ENCODE data around the gene C22orf15. TPM values are rescaled to one million over a fixed set of nuclear protein-coding genes. Genes with fewer than 3 reads are reported as not detected.

Gene C22orf15
- total RNA-seq, 3 donors from 2014 or later = 0.11 to 0.30 TPM; not detected in 1

GRCh38 chr22:23783265-23784150, 20.7 kb downstream of the C22orf15 start:
- Mint-ChIP-seq H3K36me3 (ENCODE audit: insufficient read depth) (no peaks in the 10 kb centered on the region), H3K9me3 (no peaks in the 10 kb centered on the region), H3K27me3 (ENCODE audit: low read depth) (no peaks in the 10 kb centered on the region), H3K4me1 (ENCODE audit: low read depth) (peaks cover 21% of the 10 kb centered on the region), H3K4me3 (no peak overlapping the region)
- ATAC-seq = no peak
- no peak for DNase-seq

DNA sequence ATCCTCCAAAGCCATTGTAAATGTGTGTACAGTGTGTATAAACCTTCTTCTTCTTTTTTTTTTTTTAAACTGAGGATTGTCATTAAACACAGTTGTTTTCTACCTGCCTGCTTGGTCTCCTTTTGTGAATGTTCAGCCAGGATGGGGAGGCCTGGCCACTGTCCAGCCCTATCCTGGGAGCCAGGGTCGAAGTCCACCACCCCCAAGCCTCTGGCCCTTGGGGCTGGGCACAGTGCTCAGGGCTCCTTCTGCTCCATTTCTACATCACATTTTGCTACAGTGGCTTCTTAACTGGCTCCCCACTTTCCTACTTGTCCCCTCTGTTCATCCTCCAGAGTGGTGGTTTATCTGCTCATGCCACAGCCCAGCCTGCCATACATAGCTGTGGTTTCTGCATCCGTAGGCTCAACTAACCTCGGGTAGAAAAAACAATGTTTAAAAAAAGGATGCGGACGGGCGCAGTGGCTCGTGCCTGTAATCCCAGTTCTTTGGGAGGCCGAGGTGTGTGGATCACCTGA, 21.5 kb downstream of the C22orf15 start:
- DNase-seq = no peak

GRCh38 chr22:23786261-23786710, 23.5 kb downstream of the C22orf15 start:
- H3K27me3 Mint-ChIP-seq (ENCODE audit: low read depth) = no peaks in the 10 kb centered on the region
- peaks cover 6% of the 10 kb centered on the region for H3K36me3 Mint-ChIP-seq (ENCODE audit: insufficient read depth)
- no peak for DNase-seq
- H3K4me3 Mint-ChIP-seq = peak overlapping the region; percentile 88
- ATAC-seq = no peak
- H3K4me1 Mint-ChIP-seq (ENCODE audit: low read depth) = peaks cover 30% of the 10 kb centered on the region
- H3K9me3 Mint-ChIP-seq = no peaks in the 10 kb centered on the region

More for the DNA sequence above, 21.5 kb downstream of the C22orf15 start:
- ATAC-seq = no peak
- no peaks in the 10 kb centered on the region for H3K27me3 Mint-ChIP-seq (ENCODE audit: low read depth)
- peaks cover 23% of the 10 kb centered on the region for H3K4me1 Mint-ChIP-seq (ENCODE audit: low read depth)
- no peaks in the 10 kb centered on the region for H3K9me3 Mint-ChIP-seq
- no peak overlapping the region for H3K4me3 Mint-ChIP-seq
- H3K36me3 Mint-ChIP-seq (ENCODE audit: insufficient read depth) = no peaks in the 10 kb centered on the region

- peaks cover 32% of the 10 kb centered on the region for H3K4me1 Mint-ChIP-seq (ENCODE audit: low read depth)
- H3K4me3 Mint-ChIP-seq = peak within 1 kb of the TSS; percentile 88
- no peaks in the 10 kb centered on the region for H3K9me3 Mint-ChIP-seq
- ATAC-seq (peak; percentile 83 to 87), DNase-seq (peak; percentile 88)
- peaks cover 6% of the 10 kb centered on the region for H3K36me3 Mint-ChIP-seq (ENCODE audit: insufficient read depth)
- H3K27me3 Mint-ChIP-seq (ENCODE audit: low read depth) = no peaks in the 10 kb centered on the region
These were observed 24.2 kb downstream of the C22orf15 start, which contains the start of gene SMARCB1 for GRCh38 chr22:23786752-23787599. TSS of gene SMARCB1 (plus strand) at chr22:23786966. CDS start at chr22:23787170, 204 bp downstream.

GRCh38 chr22:23787600-23787896, 24.8 kb downstream of the C22orf15 start:
- ATAC-seq = no peak

GRCh38 chr22:23787910-23788309, 25.1 kb downstream of the C22orf15 start:
- Mint-ChIP-seq H3K4me1 (ENCODE audit: low read depth) (peaks cover 40% of the 10 kb centered on the region), H3K4me3 (peak overlapping the region; percentile 88), H3K9me3 (no peaks in the 10 kb centered on the region), H3K36me3 (ENCODE audit: insufficient read depth) (peaks cover 13% of the 10 kb centered on the region), H3K27me3 (ENCODE audit: low read depth) (no peaks in the 10 kb centered on the region)
- ATAC-seq (no peak), DNase-seq (no peak)

More at GRCh38 chr22:23787600-23787896, 24.8 kb downstream of the C22orf15 start:
- no peaks in the 10 kb centered on the region for H3K27me3 Mint-ChIP-seq (ENCODE audit: low read depth)
- H3K9me3 Mint-ChIP-seq = no peaks in the 10 kb centered on the region
- H3K36me3 Mint-ChIP-seq (ENCODE audit: insufficient read depth) = peaks cover 12% of the 10 kb centered on the region
- H3K4me3 Mint-ChIP-seq = peak overlapping the region; percentile 88
- DNase-seq = no peak
- peaks cover 38% of the 10 kb centered on the region for H3K4me1 Mint-ChIP-seq (ENCODE audit: low read depth)

GRCh38 chr22:23789121-23789520, 26.3 kb downstream of the C22orf15 start:
- no peaks in the 10 kb centered on the region for H3K9me3 Mint-ChIP-seq
- H3K4me1 Mint-ChIP-seq (ENCODE audit: low read depth) = peaks cover 40% of the 10 kb centered on the region
- ATAC-seq (no peak), DNase-seq (no peak)
- H3K36me3 Mint-ChIP-seq (ENCODE audit: insufficient read depth) = peaks cover 18% of the 10 kb centered on the region
- H3K27me3 Mint-ChIP-seq (ENCODE audit: low read depth) = no peaks in the 10 kb centered on the region
- no peak overlapping the region for H3K4me3 Mint-ChIP-seq

GRCh38 chr22:23789638-23790037, 26.8 kb downstream of the C22orf15 start:
- no peak for ATAC-seq
- no peak for DNase-seq
- Mint-ChIP-seq H3K4me3 (no peak overlapping the region), H3K27me3 (ENCODE audit: low read depth) (no peaks in the 10 kb centered on the region), H3K4me1 (ENCODE audit: low read depth) (peaks cover 35% of the 10 kb centered on the region), H3K36me3 (ENCODE audit: insufficient read depth) (peaks cover 18% of the 10 kb centered on the region), H3K9me3 (no peaks in the 10 kb centered on the region)

DNA sequence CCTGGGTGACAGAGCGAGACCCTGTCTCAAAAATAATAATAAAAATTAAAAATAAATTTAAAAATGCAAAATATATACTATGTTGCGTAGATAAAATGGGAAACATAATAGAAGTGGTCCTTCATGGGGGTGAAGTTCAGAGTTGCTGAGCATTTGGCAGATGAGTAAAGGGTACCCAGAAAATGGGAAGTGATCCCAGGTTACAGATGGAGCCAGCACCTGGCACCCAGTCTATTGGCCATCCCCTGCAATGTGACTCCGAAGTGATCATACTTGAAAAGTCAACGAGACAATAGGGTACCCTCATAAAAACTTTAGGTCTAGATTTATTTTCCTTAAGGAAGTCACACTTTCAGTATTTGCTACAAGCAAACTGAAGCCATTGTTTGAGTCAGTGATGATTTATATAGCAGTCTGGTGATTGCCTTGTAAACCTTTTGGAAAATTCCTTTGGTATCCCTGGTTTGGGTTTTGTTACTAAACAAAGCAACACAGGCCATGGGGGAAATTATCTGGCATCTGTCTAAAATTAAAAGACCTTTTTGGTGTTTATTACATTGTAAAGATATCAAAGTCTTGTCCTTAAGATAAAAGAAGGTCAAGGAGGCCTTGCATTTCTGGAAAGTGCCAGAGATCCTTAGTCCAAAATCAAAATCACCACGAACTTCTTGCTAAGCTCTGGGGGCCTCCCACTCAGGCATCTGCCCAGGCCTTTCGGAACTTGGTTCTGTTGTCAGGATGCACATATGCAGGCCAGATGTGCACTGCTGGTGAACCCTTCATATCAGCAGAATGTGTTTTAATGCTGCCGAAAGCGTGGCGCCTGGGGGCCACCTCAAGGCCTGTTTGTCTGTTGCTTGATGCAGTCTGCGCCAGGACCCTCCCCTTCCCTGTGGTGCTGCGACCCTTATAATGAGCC, 28.3 kb downstream of the C22orf15 start:
- Mint-ChIP-seq H3K36me3 (ENCODE audit: insufficient read depth) (peaks cover 19% of the 10 kb centered on the region), H3K4me1 (ENCODE audit: low read depth) (peaks cover 33% of the 10 kb centered on the region), H3K9me3 (no peaks in the 10 kb centered on the region), H3K4me3 (no peak overlapping the region), H3K27me3 (ENCODE audit: low read depth) (no peaks in the 10 kb centered on the region)
- DNase-seq = no peak
- ATAC-seq = no peak

DNA sequence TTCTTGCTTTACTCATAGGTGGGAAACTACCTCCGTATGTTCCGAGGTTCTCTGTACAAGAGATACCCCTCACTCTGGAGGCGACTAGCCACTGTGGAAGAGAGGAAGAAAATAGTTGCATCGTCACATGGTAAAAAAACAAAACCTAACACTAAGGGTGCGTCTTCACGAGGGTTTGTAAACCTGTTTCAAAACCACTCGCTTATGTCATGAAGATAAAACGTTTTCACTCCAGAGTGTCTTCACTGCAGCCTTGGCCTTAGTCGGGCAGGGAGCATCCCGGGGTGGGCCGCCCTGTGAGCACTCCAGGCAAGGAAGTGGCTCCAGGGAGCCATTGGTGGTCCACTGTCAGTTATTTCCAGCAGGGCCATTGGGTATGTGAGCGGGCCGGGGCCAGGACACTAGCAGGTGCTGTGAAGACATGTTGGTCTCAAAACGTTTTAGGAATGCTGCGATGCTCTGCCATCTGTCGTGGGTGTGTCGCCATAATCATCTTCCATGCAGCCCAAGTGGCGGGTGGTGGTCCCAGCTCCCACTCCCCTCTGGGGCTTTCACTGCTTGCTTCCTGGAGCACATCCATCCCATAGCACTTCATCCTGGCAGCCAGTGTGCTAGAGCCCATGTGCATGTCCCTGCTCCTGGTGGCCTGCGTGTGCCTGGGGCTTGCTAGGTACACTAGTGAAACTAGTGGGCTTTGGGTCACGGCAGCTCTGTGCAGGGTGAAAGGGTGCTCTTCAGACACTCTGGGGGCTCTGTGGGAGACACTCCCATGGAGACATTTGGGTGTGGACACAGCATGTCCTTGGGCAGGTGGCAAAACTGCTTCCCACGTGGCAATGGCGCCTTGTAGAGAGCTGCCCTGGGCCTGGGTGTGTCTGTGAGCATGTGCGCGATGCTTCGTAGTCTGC, 29.2 kb downstream of the C22orf15 start:
- no peak overlapping the region for H3K4me3 Mint-ChIP-seq
- no peak for ATAC-seq
- H3K27me3 Mint-ChIP-seq (ENCODE audit: low read depth) = no peaks in the 10 kb centered on the region
- no peaks in the 10 kb centered on the region for H3K9me3 Mint-ChIP-seq
- peaks cover 25% of the 10 kb centered on the region for H3K36me3 Mint-ChIP-seq (ENCODE audit: insufficient read depth)
- no peak for DNase-seq
- H3K4me1 Mint-ChIP-seq (ENCODE audit: low read depth) = peaks cover 27% of the 10 kb centered on the region

DNA sequence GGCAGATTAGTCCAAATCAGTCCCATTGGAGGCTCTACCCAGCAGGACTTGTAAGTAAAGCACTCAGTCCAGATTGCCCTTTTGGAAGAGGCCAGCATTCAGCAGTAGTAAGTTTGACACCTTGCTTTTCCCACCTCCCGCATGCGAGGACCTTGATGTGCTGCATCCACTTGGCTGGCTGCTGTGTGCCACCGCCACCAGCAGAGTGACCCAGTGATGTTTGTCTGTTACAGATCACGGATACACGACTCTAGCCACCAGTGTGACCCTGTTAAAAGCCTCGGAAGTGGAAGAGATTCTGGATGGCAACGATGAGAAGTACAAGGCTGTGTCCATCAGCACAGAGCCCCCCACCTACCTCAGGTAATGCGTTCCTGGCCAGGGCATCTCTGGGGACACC, 30.5 kb downstream of the C22orf15 start:
- Mint-ChIP-seq H3K36me3 (ENCODE audit: insufficient read depth) (peaks cover 25% of the 10 kb centered on the region), H3K4me3 (no peak overlapping the region), H3K9me3 (no peaks in the 10 kb centered on the region), H3K4me1 (ENCODE audit: low read depth) (peaks cover 19% of the 10 kb centered on the region), H3K27me3 (ENCODE audit: low read depth) (no peaks in the 10 kb centered on the region)
- no peak for ATAC-seq
- no peak for DNase-seq

GRCh38 chr22:23796461-23796860, 33.7 kb downstream of the C22orf15 start:
- Mint-ChIP-seq H3K27me3 (ENCODE audit: low read depth) (no peaks in the 10 kb centered on the region), H3K4me3 (no peak overlapping the region), H3K9me3 (no peaks in the 10 kb centered on the region), H3K4me1 (ENCODE audit: low read depth) (peaks cover 11% of the 10 kb centered on the region), H3K36me3 (ENCODE audit: insufficient read depth) (peaks cover 29% of the 10 kb centered on the region)
- ATAC-seq = no peak
- no peak for DNase-seq

Data from activated T-cell treated with anti-CD3 and anti-CD28 coated beads, Interleukin-2, amount 50 U/mL, for 4 hours (primary cell).